SIG-M5 (cell line): ENCODE data around the gene NTMT1.
"Not testable (repeated sequence)": the region's sequence is repeated elsewhere in the genome, so short reads cannot be mapped to it uniquely, and the experiment has no call there.

Experiments
- DNase-seq: peaks from one replicate; lab custom pipeline; 2025; lab: John Stamatoyannopoulos, UW

NTMT1 gene

GRCh38 chr9:129626079-129626624 is at the start of gene NTMT1:
NTMT1 (plus strand) TSS chr9:129626163; CDS start chr9:129632704, 6,541 bp downstream.
- no peak for DNase-seq

- no peak for DNase-seq
These were observed 49.1 kb upstream of the NTMT1 start for GRCh38 chr9:129576546-129577543.

GRCh38 chr9:129579294-129579693 is 46.7 kb upstream of the NTMT1 start:
- DNase-seq, result no peak

- no peak for DNase-seq
These were observed 45.6 kb upstream of the NTMT1 start for GRCh38 chr9:129580211-129580915.

GRCh38 chr9:129581505-129582189 is 44.3 kb upstream of the NTMT1 start:
- no peak for DNase-seq

- DNase-seq, result no peak
These were observed 43.1 kb upstream of the NTMT1 start for GRCh38 chr9:129582855-129583254.

GRCh38 chr9:129583308-129584038 is 42.5 kb upstream of the NTMT1 start:
- peak; percentile 17 for DNase-seq

GRCh38 chr9:129584136-129584535 is 41.8 kb upstream of the NTMT1 start:
- DNase-seq, result no peak

- DNase-seq, result no peak
These were observed 40.6 kb upstream of the NTMT1 start for GRCh38 chr9:129585352-129585751.

- no peak for DNase-seq
These were observed 39.7 kb upstream of the NTMT1 start for GRCh38 chr9:129586245-129586644.

GRCh38 chr9:129586685-129587084 is 39.3 kb upstream of the NTMT1 start:
- no peak for DNase-seq

- no peak for DNase-seq
These were observed 38.3 kb upstream of the NTMT1 start for GRCh38 chr9:129587487-129588262.

GRCh38 chr9:129590466-129590865 is 35.5 kb upstream of the NTMT1 start:
- DNase-seq, result no peak

- DNase-seq, result no peak
These were observed 34.0 kb upstream of the NTMT1 start for GRCh38 chr9:129591916-129592315.

- DNase-seq, result not testable (repeated sequence)
These were observed 33.2 kb upstream of the NTMT1 start for GRCh38 chr9:129592790-129593189.

- DNase-seq, result no peak
These were observed 31.3 kb upstream of the NTMT1 start for GRCh38 chr9:129594632-129595031.

- no peak for DNase-seq
These were observed 30.6 kb upstream of the NTMT1 start for GRCh38 chr9:129595311-129595741.

- no peak for DNase-seq
These were observed 29.9 kb upstream of the NTMT1 start for GRCh38 chr9:129595903-129596540.

GRCh38 chr9:129596541-129597331 is 29.2 kb upstream of the NTMT1 start:
- DNase-seq, result no peak
